Measurements from ENCODE around the gene IFNA6.

DNA sequence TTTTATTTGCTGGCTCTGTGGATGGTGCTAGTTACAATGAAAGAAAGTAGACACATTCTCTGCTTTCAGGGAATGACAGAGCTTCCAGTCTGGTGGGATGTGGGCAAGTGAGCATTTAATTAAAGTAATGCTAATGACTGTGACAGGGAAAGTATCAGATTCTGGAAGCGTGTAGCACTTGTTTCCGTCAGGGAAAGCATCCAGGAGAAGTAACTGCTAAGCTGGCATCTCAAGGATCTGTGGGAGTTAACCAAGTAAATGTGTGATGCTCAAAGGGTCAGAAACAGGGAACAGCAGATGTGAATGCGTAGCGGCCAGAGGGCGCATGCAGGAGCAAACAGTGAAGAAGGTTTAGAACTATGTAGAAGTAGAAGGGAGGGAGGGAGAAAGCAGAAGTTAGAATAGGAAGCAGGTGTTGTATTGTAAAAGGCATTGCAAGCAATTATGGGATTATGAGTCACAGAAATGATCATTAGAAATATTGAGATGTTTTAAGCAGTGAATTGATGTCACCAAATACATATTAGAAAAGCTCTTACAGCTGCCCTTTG is 27.7 kb downstream of the IFNA6 start:
- TF ChIP-seq EZH2phosphoT487 (IDR thresholded peaks at IDR 0.05; ENCODE audit: insufficient read depth, low read depth) (no peak), EZH2 (IDR thresholded peaks at IDR 0.05; ENCODE audit: insufficient read depth, poor library complexity, severe bottlenecking) (no peak)
